ENCODE measurements around the gene OR2W3.

OR2W3 gene

DNA sequence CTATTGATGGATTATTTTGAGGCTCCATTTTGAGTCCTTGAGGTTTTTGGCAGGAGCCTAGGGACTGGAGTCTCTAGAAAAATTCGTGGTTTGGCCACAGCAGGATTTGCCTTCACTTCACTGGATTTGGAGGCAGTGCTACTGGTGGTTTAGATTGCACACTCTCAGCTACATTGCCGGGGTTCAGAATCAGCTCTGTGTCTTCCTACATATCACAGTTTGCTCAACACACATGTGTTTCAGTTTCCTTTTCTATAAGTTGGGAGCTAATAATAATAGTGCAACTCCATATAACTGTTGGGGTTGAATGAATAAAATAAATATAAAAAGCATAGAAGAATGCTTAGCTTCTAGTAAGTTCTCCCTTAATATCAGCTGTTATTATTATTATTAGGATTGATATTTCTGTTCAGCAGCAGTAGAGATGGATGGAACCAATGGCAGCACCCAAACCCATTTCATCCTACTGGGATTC lies at the start of gene OR2W3:
TSS of gene OR2W3 (plus strand) at position 425 of the 475 bp plus-strand sequence. CDS start at position 425, 0 bp downstream.
- DNase-seq, result no peak

GRCh38 chr1:247845693-247846017 lies 49.7 kb upstream of the OR2W3 start:
- no peak for DNase-seq

- DNase-seq, result no peak
Observed at GRCh38 chr1:247848346-247848745, 47.0 kb upstream of the OR2W3 start.

DNA sequence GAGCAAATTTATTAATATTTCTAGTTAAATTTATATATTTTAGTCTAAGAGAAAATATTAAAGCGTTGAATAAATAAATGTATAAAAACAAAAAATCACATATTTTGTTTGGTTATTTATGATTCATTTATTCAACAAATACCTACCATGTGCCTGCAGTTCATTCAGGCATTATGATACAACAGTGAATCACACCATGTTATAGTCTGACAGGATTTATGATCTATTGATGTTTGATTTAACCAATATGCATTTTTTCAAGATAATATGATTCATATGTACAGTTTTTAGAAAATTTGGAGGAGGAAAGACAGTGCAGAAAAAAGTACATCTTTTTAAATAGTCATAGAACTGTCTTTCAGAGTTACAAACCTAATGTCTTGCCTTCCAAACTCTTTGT lies 45.8 kb upstream of the OR2W3 start:
- no peak for DNase-seq

GRCh38 chr1:247854899-247855545 lies 40.4 kb upstream of the OR2W3 start:
- DNase-seq, result no peak

DNA sequence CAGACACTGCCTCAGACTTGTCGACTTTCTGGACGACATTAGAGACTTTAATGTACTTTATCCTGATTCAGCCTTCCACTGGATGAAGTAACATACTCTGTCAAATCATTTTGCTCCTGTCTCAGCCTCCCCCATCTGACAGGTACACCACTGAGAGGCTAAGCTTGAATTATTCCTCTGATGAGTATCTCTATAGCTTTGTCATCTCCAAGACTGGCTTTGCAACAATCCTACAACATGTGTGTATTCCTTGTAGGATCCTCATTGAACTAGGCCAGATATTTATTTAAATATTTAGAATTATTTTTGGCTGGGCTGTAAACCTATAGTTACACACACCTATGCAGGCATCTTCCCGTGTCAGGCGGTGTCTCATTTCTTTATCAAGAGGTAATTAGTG lies 39.5 kb upstream of the OR2W3 start:
- DNase-seq, result no peak

DNA sequence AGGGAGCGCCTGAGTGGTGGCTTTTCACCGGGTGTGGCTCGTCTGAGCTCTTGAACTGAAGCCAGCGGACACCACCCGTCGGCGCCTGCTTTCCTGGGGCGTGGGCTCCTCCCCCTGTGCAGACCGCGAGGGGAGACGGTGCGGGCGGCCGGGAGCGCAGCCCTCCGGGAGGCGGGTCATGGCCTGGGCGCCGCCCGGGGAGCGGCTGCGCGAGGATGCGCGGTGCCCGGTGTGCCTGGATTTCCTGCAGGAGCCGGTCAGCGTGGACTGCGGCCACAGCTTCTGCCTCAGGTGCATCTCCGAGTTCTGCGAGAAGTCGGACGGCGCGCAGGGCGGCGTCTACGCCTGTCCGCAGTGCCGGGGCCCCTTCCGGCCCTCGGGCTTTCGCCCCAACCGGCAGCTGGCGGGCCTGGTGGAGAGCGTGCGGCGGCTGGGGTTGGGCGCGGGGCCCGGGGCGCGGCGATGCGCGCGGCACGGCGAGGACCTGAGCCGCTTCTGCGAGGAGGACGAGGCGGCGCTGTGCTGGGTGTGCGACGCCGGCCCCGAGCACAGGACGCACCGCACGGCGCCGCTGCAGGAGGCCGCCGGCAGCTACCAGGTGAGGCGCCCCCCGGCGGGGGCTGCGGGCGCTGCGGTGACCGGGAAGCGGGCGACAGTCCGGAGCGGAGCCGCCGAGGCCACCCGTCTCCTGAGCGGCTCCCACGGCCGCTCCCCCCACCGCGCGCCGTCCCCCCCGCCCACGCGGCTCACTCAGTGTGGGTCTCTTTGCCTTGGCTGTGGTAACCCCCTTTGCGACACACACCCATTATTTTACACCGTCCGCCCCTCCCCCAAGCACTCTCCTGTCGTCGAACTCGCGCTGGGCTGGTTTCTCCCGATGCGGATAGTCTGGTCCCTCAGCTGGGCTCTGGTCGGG lies 38.1 kb upstream of the OR2W3 start, which contains the start of gene TRIM58:
TSS of gene TRIM58 (plus strand) at position 119 of the 916 bp plus-strand sequence. CDS start at position 179, 60 bp downstream.
- DNase-seq, result no peak

DNA sequence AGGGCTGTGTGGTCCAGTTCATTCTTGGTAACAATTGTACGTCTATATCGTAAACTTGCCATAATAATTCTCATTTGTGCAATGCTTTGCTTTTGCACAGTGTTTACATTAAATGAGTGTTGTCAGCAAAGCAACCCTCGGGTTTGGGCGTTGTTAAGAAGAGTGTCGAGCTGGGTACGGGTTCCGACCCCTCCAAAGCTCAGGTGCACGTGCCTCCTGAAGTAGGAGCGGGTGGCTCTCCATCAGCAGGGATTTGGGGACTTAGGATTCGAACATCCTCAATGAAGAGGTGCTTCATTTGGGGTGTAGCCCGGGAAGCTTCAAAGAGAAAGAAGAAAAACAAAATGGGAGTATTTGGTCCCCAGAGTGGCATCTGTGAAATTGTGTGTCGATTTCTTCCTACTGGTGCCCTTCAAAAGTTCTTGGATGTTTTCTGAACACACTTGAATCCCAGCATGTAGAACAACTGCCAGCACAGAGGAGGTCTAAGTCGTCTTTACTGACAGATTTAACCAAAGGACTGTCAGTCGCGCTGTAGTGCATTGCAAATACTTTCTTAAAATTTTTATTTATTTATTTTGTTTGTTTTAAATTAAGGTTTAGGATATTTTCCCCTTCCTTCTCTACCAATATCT lies 37.3 kb upstream of the OR2W3 start:
- DNase-seq, result no peak

- no peak for DNase-seq
Observed at GRCh38 chr1:247862756-247863155, 32.6 kb upstream of the OR2W3 start.

DNA sequence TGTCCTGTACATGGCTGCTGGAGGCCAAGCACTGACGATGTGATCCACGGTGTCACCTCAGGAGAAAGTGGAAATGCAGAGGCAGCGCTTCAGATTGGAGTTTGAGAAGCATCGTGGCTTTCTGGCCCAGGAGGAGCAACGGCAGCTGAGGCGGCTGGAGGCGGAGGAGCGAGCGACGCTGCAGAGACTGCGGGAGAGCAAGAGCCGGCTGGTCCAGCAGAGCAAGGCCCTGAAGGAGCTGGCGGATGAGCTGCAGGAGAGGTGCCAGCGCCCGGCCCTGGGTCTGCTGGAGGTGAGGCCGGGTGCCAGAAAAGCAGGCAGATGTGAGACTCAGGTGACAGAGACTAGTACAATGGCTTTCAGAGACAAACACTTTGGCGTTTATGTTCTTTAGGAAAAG lies 30.7 kb upstream of the OR2W3 start:
- no peak for DNase-seq

- DNase-seq, result no peak
Observed at GRCh38 chr1:247865416-247865815, 30.0 kb upstream of the OR2W3 start.

- no peak for DNase-seq
Observed at GRCh38 chr1:247883346-247883745, 12.0 kb upstream of the OR2W3 start.

GRCh38 chr1:247884797-247885413 lies 10.5 kb upstream of the OR2W3 start:
- DNase-seq, result no peak

DNA sequence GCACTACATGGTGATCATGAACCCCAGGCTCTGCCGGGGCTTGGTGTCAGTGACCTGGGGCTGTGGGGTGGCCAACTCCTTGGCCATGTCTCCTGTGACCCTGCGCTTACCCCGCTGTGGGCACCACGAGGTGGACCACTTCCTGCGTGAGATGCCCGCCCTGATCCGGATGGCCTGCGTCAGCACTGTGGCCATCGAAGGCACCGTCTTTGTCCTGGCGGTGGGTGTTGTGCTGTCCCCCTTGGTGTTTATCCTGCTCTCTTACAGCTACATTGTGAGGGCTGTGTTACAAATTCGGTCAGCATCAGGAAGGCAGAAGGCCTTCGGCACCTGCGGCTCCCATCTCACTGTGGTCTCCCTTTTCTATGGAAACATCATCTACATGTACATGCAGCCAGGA lies 589 bp downstream of the OR2W3 start:
- no peak for DNase-seq

DNA sequence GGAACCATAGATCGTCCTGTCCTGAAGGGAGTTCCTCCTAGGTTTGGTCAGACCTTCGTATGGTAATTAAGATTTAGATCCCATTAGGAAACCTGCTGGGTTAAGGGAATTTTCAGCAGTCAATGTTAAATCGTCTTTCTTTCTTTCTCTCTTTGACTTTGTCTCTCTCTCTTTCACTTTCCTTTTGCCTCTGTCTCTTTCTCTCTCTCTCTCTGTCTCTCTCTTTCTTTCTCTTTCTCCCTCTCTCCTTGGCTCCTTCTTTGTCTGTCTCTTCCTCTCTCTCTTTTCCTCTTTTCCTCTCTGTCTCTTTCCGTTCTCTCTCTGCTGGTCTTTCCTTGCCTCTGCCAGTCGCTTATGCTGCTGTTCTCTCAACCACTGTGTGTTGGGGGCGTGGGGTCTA lies 8.7 kb downstream of the OR2W3 start:
- no peak for DNase-seq

GRCh38 chr1:247905181-247905580 lies 9.8 kb downstream of the OR2W3 start:
- no peak for DNase-seq

GRCh38 chr1:247905910-247906503 lies 10.6 kb downstream of the OR2W3 start:
- no peak for DNase-seq

- no peak for DNase-seq
Observed at GRCh38 chr1:247906504-247907047, 11.2 kb downstream of the OR2W3 start.

DNA sequence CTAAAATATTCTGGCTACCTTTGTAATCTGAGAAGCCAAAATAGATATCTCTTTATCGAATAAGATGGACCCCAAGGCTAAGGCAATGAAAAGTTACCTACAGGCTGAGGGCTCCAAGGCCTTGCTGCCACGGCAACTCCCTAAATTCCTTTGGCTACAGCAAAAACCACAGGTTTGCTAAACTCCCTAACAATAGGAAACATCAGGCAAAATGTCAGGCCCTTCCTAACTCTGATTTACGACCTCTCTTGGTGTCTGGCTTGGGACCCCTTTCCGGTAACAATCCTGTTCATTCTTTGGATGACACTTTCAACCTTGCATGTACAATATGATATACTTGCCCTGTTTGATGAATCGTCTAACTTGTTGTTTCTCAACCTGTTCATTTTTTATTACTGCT lies 13.4 kb downstream of the OR2W3 start:
- DNase-seq, result no peak

DNA sequence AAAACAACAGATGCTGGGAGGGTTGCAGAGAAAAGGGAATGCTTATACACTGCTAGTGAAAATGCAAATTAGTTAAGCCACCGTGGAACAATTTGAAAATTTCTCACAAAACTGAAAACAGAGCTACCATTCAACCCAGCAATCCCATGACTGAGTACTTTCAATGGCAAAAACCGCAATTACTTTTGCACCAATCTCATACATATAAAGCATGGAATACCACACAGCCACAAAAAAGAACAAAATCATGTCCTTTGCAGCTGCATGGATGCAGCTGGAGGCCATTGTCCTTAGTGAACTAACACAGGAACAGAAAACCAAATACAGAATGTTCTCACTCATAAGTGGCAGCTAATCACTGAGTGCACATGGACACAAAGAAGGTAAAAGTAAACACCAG lies 18.4 kb downstream of the OR2W3 start:
- DNase-seq, result no peak

GRCh38 chr1:247914941-247915662 lies 19.7 kb downstream of the OR2W3 start:
- no peak for DNase-seq

DNA sequence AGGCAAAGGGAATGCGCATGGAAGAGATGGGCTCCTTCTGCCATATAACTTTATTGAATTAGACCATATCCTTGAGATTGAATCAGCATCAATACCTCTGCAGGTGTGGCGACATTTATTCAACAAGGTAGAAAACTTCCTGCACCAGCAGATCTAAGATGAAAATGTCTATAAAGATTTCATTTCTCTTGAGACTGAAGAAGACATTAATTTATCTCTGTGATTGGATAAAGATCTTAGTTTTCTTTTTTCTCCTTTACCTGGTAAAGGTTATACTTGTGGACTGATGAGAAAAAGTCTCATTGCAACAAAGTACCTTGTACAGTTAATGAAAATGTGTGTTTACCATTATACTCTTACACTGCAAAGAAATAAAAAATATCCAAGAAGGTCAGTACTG lies 24.6 kb downstream of the OR2W3 start, which contains the start of gene OR2T8:
TSS of gene OR2T8 (plus strand) at position 301 of the 400 bp plus-strand sequence. CDS start 766 bp downstream, outside the sequence.
- no peak for DNase-seq

Data from activated CD4-positive, alpha-beta T cell treated with anti-CD3 and anti-CD28 coated beads for 4 hours (primary cell).